Type B pancreatic cell (in vitro differentiated cells): ENCODE results near the gene RGS8. TPM values are rescaled to one million over a fixed set of nuclear protein-coding genes. Genes with fewer than 3 reads are reported as not detected.

Experiments used
- DNase-seq: peaks from one replicate; pipeline ENCODE4 v3.0.0; 2021; ENCODE audit warnings: mixed read lengths; ENCODE audit not compliant: unreplicated experiment; ENCODE audit errors: extremely low spot score
- H3K27ac Mint-ChIP-seq: 2 replicates; pipeline ENCODE4 v1.8.0; 2021; ENCODE audit warnings: mild to moderate bottlenecking, mixed read lengths
- H3K27me3 Mint-ChIP-seq: 2 replicates; pipeline ENCODE4 v1.8.0; 2021; ENCODE audit warnings: mixed read lengths
- H3K36me3 Mint-ChIP-seq: 2 replicates; pipeline ENCODE4 v1.8.0; 2021; ENCODE audit warnings: mixed read lengths
- H3K4me1 Mint-ChIP-seq: one replicate; pipeline ENCODE4 v1.8.0; 2021; ENCODE audit warnings: mixed read lengths; ENCODE audit not compliant: unreplicated experiment
- H3K4me3 Mint-ChIP-seq: 2 replicates; pipeline ENCODE4 v1.8.0; 2021; ENCODE audit warnings: mild to moderate bottlenecking, mixed read lengths
- H3K9me3 Mint-ChIP-seq: 2 replicates; pipeline ENCODE4 v1.8.0; 2021; ENCODE audit warnings: mixed read lengths
- total RNA-seq: library from RNA; stranded (reverse); gene quantifications from 2 replicates; pipeline ENCODE4 v1.2.1, GENCODE V29; 2021; ENCODE audit warnings: low replicate concordance
- TF ChIP-seq, protein P1 (sequence below): fragments of 200-600 bp; sonication (generic); conservative IDR thresholded peaks from 2 replicates; pipeline ENCODE4 v1.5.0; 2021; ENCODE audit warnings: antibody characterized with exemption, mild to moderate bottlenecking

RGS8 gene
- total RNA-seq, 1 donor from 2014 or later, result 1.1 TPM

DNA sequence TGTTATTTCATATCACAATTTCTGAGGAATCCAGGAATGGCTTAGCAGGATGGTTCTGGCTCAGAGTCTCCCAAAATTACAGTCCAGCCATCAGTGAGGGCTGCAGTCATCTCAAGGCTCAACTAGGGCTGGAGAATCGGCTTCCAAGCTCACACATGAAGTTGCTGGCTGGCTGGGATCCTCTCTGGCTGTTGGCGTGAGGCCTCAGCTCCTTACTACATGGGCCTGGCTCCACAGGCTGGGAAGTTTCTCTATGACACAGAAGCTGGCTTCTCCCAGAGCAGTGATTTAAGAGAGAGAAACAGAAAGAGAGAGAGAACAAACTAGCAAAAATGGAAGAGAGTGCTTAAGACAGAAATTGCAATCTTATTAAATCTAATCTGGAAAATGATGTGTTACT lies 38.8 kb upstream of the RGS8 start:
- H3K36me3 Mint-ChIP-seq, result no peaks in the 10 kb centered on the region
- H3K27ac Mint-ChIP-seq, result no peak overlapping the region
- H3K9me3 Mint-ChIP-seq, result no peaks in the 10 kb centered on the region
- DNase-seq, result no peak
- no peak overlapping the region for H3K4me3 Mint-ChIP-seq
- TF ChIP-seq, protein P1, sequence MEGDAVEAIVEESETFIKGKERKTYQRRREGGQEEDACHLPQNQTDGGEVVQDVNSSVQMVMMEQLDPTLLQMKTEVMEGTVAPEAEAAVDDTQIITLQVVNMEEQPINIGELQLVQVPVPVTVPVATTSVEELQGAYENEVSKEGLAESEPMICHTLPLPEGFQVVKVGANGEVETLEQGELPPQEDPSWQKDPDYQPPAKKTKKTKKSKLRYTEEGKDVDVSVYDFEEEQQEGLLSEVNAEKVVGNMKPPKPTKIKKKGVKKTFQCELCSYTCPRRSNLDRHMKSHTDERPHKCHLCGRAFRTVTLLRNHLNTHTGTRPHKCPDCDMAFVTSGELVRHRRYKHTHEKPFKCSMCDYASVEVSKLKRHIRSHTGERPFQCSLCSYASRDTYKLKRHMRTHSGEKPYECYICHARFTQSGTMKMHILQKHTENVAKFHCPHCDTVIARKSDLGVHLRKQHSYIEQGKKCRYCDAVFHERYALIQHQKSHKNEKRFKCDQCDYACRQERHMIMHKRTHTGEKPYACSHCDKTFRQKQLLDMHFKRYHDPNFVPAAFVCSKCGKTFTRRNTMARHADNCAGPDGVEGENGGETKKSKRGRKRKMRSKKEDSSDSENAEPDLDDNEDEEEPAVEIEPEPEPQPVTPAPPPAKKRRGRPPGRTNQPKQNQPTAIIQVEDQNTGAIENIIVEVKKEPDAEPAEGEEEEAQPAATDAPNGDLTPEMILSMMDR, result no peak
- H3K27me3 Mint-ChIP-seq, result no peaks in the 10 kb centered on the region
- peaks cover 10% of the 10 kb centered on the region for H3K4me1 Mint-ChIP-seq

DNA sequence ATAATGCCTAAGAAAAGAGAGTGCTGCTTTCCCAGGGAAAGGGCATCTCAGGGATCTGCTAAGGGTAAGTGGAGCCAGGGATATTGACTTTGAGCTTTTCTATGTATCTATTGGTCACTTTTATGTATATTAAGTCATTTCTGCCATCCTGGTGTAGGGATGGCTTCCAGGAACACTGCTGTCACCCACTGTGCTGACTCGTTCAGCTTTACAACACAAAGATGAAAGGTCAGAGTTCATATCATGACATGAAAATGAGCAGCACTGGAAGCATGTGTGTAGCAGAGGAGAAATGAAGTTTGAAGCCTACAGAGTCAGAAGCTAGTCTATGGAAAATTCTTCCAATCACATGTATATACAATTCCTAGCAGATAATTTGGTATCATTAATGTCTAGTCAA lies 37.1 kb upstream of the RGS8 start:
- no peak overlapping the region for H3K27ac Mint-ChIP-seq
- H3K27me3 Mint-ChIP-seq, result no peaks in the 10 kb centered on the region
- no peak for DNase-seq
- H3K4me1 Mint-ChIP-seq, result peaks cover 10% of the 10 kb centered on the region
- TF ChIP-seq, protein P1, result no peak
- H3K4me3 Mint-ChIP-seq, result no peak overlapping the region
- no peaks in the 10 kb centered on the region for H3K9me3 Mint-ChIP-seq
- H3K36me3 Mint-ChIP-seq, result no peaks in the 10 kb centered on the region

DNA sequence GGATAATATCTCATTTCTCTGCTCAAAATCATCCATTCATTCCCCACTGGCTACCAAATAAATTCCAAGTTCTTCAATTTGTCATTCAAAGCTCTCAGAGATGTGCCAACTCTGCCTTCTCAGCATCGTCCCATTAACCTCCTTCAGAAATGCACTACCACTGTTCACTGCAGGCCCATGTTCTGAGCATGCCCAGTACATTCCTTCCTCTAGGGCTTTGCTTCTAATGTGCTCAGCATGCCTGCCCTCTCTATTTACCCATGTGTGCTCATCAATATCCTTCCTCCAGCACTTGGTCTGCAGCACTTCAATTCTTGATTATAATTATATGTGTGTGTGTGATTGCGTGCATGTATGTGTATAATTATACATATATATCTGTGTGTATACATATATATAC lies 36.1 kb upstream of the RGS8 start:
- H3K4me3 Mint-ChIP-seq, result no peak overlapping the region
- no peak for DNase-seq
- TF ChIP-seq, protein P1, result peak; percentile 66

DNA sequence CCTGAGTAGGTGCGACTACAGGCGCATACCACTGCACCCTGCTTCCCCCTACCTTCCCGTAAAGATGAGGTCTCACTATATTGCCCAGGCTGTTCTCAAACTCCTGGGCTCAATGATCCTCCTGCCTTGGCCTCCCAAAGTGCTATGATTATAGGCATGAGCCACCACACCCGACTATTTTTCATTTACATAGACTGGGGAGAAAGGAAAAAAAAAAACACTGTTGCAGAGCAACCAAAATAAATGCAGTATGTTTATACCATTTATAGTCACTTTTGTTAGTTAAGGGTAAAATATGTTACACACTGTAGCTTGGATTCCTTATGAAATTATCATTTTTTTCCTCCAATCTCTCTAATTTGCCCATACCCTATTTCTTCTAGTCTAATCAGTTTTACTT lies 35.2 kb upstream of the RGS8 start:
- Mint-ChIP-seq H3K4me3 (no peak overlapping the region), H3K36me3 (no peaks in the 10 kb centered on the region), H3K9me3 (no peaks in the 10 kb centered on the region), H3K4me1 (peaks cover 3% of the 10 kb centered on the region), H3K27ac (no peak overlapping the region), H3K27me3 (no peaks in the 10 kb centered on the region)
- TF ChIP-seq, protein P1, result no peak
- no peak for DNase-seq

More for the DNA sequence above, 36.1 kb upstream of the RGS8 start:
- H3K27ac Mint-ChIP-seq, result no peak overlapping the region
- no peaks in the 10 kb centered on the region for H3K9me3 Mint-ChIP-seq
- H3K4me1 Mint-ChIP-seq, result peaks cover 7% of the 10 kb centered on the region
- no peaks in the 10 kb centered on the region for H3K27me3 Mint-ChIP-seq
- H3K36me3 Mint-ChIP-seq, result no peaks in the 10 kb centered on the region

DNA sequence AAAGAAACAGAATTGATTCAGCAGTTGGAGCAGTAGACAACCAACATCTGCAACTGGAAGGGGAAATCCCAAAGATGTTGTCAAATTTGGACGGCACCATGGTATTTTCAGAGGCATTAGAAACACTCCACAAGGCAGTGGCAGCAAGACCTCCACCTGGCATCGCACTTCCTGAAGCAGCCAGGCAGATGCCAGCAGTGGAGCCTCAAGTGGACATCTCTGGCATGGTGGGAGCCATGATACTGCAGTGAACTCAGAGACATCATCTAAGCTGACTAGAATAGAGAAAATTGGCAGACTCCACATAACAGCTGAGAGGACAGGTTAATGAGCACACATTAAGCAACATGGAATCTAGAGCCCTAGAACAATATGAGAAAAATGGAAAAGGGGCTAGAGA lies 33.9 kb upstream of the RGS8 start:
- no peaks in the 10 kb centered on the region for H3K9me3 Mint-ChIP-seq
- no peaks in the 10 kb centered on the region for H3K27me3 Mint-ChIP-seq
- no peak overlapping the region for H3K4me3 Mint-ChIP-seq
- no peak for DNase-seq
- TF ChIP-seq, protein P1, result no peak
- H3K4me1 Mint-ChIP-seq, result peaks cover 3% of the 10 kb centered on the region
- no peaks in the 10 kb centered on the region for H3K36me3 Mint-ChIP-seq
- no peak overlapping the region for H3K27ac Mint-ChIP-seq
